GM18951 (cell line): ENCODE data around the gene OR10H2.
"Not testable (repeated sequence)": the region's sequence is repeated elsewhere in the genome, so short reads cannot be mapped to it uniquely, and the experiment has no call there.

Source experiments
- POLR2A ChIP-seq: IDR thresholded peaks from 4 replicates; pipeline ENCODE4 v1.6.1; 2011; ENCODE audit warnings: mild to moderate bottlenecking; ENCODE audit not compliant: insufficient read length, insufficient read depth; ENCODE audit errors: extremely low read depth
- in situ Hi-C: fragments of 300-500 bp; cut with MboI; formaldehyde crosslinking; loops from one replicate; pipeline ENCODE4 v1.12.0; 2022; ENCODE audit warnings: low sequenced_read_pairs, mixed read lengths, inconsistent platforms; ENCODE audit not compliant: unreplicated experiment

The OR10H2 gene

GRCh38 chr19:15722956-15723355 is 4.9 kb upstream of the OR10H2 start:
- TF ChIP-seq POLR2A, result no peak
- in situ Hi-C loops, result no loop called here

GRCh38 chr19:15730538-15730937 is 2.7 kb downstream of the OR10H2 start:
- TF ChIP-seq POLR2A, result no peak
- in situ Hi-C loops, result no loop called here

GRCh38 chr19:15732388-15732787 is 4.6 kb downstream of the OR10H2 start:
- no peak for TF ChIP-seq POLR2A
- in situ Hi-C loops, result no loop called here

GRCh38 chr19:15733895-15734294 is 6.1 kb downstream of the OR10H2 start:
- TF ChIP-seq POLR2A, result no peak
- in situ Hi-C loops, result no loop called here

- no peak for TF ChIP-seq POLR2A
- in situ Hi-C loops, result no loop called here
Observed at GRCh38 chr19:15737722-15738121, 9.9 kb downstream of the OR10H2 start, which contains the start of gene OR10H3. Gene OR10H3 (plus strand): TSS chr19:15737985. CDS start chr19:15741393, 3,408 bp downstream.

GRCh38 chr19:15740785-15741184 is 13.0 kb downstream of the OR10H2 start:
- in situ Hi-C loops, result no loop called here
- no peak for TF ChIP-seq POLR2A

GRCh38 chr19:15748239-15748638 is 20.4 kb downstream of the OR10H2 start:
- in situ Hi-C loops, result no loop called here
- TF ChIP-seq POLR2A, result no peak

- no peak for TF ChIP-seq POLR2A
- in situ Hi-C loops, result no loop called here
Observed at GRCh38 chr19:15758379-15758778, 30.6 kb downstream of the OR10H2 start.

GRCh38 chr19:15759962-15760565 is 32.2 kb downstream of the OR10H2 start:
- no peak for TF ChIP-seq POLR2A
- in situ Hi-C loops, result no loop called here

GRCh38 chr19:15769586-15769985 is 41.8 kb downstream of the OR10H2 start:
- no peak for TF ChIP-seq POLR2A
- in situ Hi-C loops, result no loop called here

- in situ Hi-C loops, result not testable (repeated sequence)
Observed at GRCh38 chr19:15774159-15774558, 46.3 kb downstream of the OR10H2 start.

GRCh38 chr19:15775249-15775648 is 47.4 kb downstream of the OR10H2 start:
- in situ Hi-C loops, result no loop called here
- TF ChIP-seq POLR2A, result no peak

- in situ Hi-C loops, result no loop called here
- TF ChIP-seq POLR2A, result no peak
Observed at GRCh38 chr19:15776264-15776663, 48.4 kb downstream of the OR10H2 start.

- no peak for TF ChIP-seq POLR2A
- in situ Hi-C loops, result no loop called here
Observed at GRCh38 chr19:15776991-15777970, 49.5 kb downstream of the OR10H2 start.
